ENCODE results near the gene CUTC.
A peak's percentile ranks its signal among the peaks of the same experiment; 100 is the strongest.
"Not testable (repeated sequence)": the region's sequence is repeated elsewhere in the genome, so short reads cannot be mapped to it uniquely, and the experiment has no call there.

CUTC gene

GRCh38 chr10:99740260-99740659, 8.2 kb downstream of the CUTC start:
- DNase-seq (ENCODE audit: insufficient read length, low spot score) (no peak), FAIRE-seq (no peak)
- TF ChIP-seq SPI1 (IDR thresholded peaks at IDR 0.05; ENCODE audit: low read depth, low read length) (no peak), POU2F2 (IDR thresholded peaks at IDR 0.05; ENCODE audit: low read depth, low read length) (no peak)

GRCh38 chr10:99740933-99741559, 9.0 kb downstream of the CUTC start:
- DNase-seq (ENCODE audit: insufficient read length, low spot score) (no peak), FAIRE-seq (peak; percentile 51)
- TF ChIP-seq POLR2A (IDR thresholded peaks at IDR 0.05; ENCODE audit: low read depth, low read length) (no peak), POLR2AphosphoS5 (IDR thresholded peaks at IDR 0.05; ENCODE audit: low read depth, low read length) (no peak), TAF1 (IDR thresholded peaks at IDR 0.05; ENCODE audit: low read depth, low read length) (no peak), PAX5 (IDR thresholded peaks at IDR 0.05; ENCODE audit: insufficient read depth, low read length, severe bottlenecking) (no peak), POU2F2 (IDR thresholded peaks at IDR 0.05; ENCODE audit: low read depth, low read length) (no peak), SPI1 (IDR thresholded peaks at IDR 0.05; ENCODE audit: low read depth, low read length) (no peak)

GRCh38 chr10:99742254-99742653, 10.2 kb downstream of the CUTC start:
- no peak for TF ChIP-seq POLR2A (IDR thresholded peaks at IDR 0.05; ENCODE audit: low read depth, low read length)
- no peak for TF ChIP-seq TAF1 (IDR thresholded peaks at IDR 0.05; ENCODE audit: low read depth, low read length)
- no peak for TF ChIP-seq PAX5 (IDR thresholded peaks at IDR 0.05; ENCODE audit: insufficient read depth, low read length, severe bottlenecking)
- no peak for TF ChIP-seq SPI1 (IDR thresholded peaks at IDR 0.05; ENCODE audit: low read depth, low read length)
- TF ChIP-seq POLR2AphosphoS5 (IDR thresholded peaks at IDR 0.05; ENCODE audit: low read depth, low read length): no peak
- no peak for TF ChIP-seq POU2F2 (IDR thresholded peaks at IDR 0.05; ENCODE audit: low read depth, low read length)
- no peak for FAIRE-seq
- DNase-seq (ENCODE audit: insufficient read length, low spot score): no peak

- DNase-seq (ENCODE audit: insufficient read length, low spot score) (no peak), FAIRE-seq (no peak)
These were observed 10.7 kb downstream of the CUTC start for GRCh38 chr10:99742701-99743100.

DNA sequence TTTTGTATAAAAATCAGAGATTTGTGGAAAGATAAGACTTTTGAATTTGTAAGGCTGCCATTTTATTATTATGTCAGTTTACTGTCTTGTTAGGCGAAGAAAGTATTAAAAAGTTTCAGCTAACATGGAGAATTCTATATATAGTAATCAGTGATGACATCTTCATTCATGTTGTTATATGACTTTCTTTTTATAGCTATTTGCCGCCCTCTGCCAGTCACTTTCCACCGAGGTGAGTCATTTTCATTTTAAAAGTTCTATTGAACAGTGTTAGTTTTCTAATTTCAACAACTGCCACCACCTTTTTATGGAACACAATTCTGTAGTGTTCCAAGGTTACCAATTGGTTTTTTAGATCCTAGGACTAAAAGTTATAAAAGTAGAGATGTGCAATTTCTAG, 11.8 kb downstream of the CUTC start:
- no peak for FAIRE-seq
- no peak for TF ChIP-seq POLR2AphosphoS5 (IDR thresholded peaks at IDR 0.05; ENCODE audit: low read depth, low read length)
- TF ChIP-seq POLR2A (IDR thresholded peaks at IDR 0.05; ENCODE audit: low read depth, low read length): no peak
- no peak for DNase-seq (ENCODE audit: insufficient read length, low spot score)

More at GRCh38 chr10:99742701-99743100, 10.7 kb downstream of the CUTC start:
- TF ChIP-seq PAX5 (IDR thresholded peaks at IDR 0.05; ENCODE audit: insufficient read depth, low read length, severe bottlenecking) (no peak), SPI1 (IDR thresholded peaks at IDR 0.05; ENCODE audit: low read depth, low read length) (no peak), POLR2A (IDR thresholded peaks at IDR 0.05; ENCODE audit: low read depth, low read length) (no peak), POU2F2 (IDR thresholded peaks at IDR 0.05; ENCODE audit: low read depth, low read length) (no peak), TAF1 (IDR thresholded peaks at IDR 0.05; ENCODE audit: low read depth, low read length) (no peak), POLR2AphosphoS5 (IDR thresholded peaks at IDR 0.05; ENCODE audit: low read depth, low read length) (no peak)

- DNase-seq (ENCODE audit: insufficient read length, low spot score); FAIRE-seq: not testable (repeated sequence)
These were observed 14.1 kb downstream of the CUTC start for GRCh38 chr10:99746166-99746565.

DNA sequence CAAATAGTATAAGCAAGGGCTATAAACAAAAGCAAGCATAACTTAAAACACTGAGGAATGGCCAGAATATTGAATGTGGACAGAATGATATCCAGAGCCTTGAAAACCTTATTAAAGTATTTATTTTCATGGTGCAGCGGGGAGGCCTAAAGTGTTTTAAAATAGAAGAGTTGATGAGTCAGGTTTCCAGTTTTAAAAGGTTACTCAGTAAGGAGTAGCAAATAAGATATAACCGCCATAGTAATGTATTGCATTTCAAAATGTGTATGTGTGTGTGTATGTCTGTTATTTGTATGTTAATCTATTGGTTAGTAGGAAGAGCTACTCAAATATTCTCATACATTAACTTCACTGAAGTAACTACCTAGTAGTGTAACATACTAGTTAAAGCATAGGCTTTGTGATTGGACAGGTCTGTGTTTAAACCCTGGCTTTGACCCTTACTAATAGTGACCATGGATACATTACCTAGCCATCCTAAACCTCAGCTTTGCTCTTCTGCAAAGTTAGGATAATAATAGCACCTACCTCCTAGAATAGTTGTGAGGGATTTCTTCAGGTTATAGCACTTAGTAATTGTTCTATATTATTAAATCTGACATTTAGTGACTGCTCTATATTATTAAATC, 16.9 kb downstream of the CUTC start:
- DNase-seq (ENCODE audit: insufficient read length, low spot score) (no peak), FAIRE-seq (no peak)
- TF ChIP-seq POLR2A (IDR thresholded peaks at IDR 0.05; ENCODE audit: low read depth, low read length) (no peak), PAX5 (IDR thresholded peaks at IDR 0.05; ENCODE audit: insufficient read depth, low read length, severe bottlenecking) (no peak), POU2F2 (IDR thresholded peaks at IDR 0.05; ENCODE audit: low read depth, low read length) (no peak), POLR2AphosphoS5 (IDR thresholded peaks at IDR 0.05; ENCODE audit: low read depth, low read length) (no peak), SPI1 (IDR thresholded peaks at IDR 0.05; ENCODE audit: low read depth, low read length) (no peak), TAF1 (IDR thresholded peaks at IDR 0.05; ENCODE audit: low read depth, low read length) (no peak)

- TF ChIP-seq SPI1 (IDR thresholded peaks at IDR 0.05; ENCODE audit: low read depth, low read length) (no peak), POLR2A (IDR thresholded peaks at IDR 0.05; ENCODE audit: low read depth, low read length) (no peak), POU2F2 (IDR thresholded peaks at IDR 0.05; ENCODE audit: low read depth, low read length) (no peak), POLR2AphosphoS5 (IDR thresholded peaks at IDR 0.05; ENCODE audit: low read depth, low read length) (no peak), PAX5 (IDR thresholded peaks at IDR 0.05; ENCODE audit: insufficient read depth, low read length, severe bottlenecking) (no peak), TAF1 (IDR thresholded peaks at IDR 0.05; ENCODE audit: low read depth, low read length) (no peak)
- FAIRE-seq (no peak), DNase-seq (ENCODE audit: insufficient read length, low spot score) (no peak)
These were observed 18.6 kb downstream of the CUTC start for GRCh38 chr10:99750641-99751040.

- no peak for DNase-seq (ENCODE audit: insufficient read length, low spot score)
- TF ChIP-seq TAF1 (IDR thresholded peaks at IDR 0.05; ENCODE audit: low read depth, low read length) (no peak), POLR2AphosphoS5 (IDR thresholded peaks at IDR 0.05; ENCODE audit: low read depth, low read length) (no peak), POU2F2 (IDR thresholded peaks at IDR 0.05; ENCODE audit: low read depth, low read length) (no peak), POLR2A (IDR thresholded peaks at IDR 0.05; ENCODE audit: low read depth, low read length) (no peak)
- no peak for FAIRE-seq
These were observed 22.6 kb downstream of the CUTC start for GRCh38 chr10:99754670-99755069.

DNA sequence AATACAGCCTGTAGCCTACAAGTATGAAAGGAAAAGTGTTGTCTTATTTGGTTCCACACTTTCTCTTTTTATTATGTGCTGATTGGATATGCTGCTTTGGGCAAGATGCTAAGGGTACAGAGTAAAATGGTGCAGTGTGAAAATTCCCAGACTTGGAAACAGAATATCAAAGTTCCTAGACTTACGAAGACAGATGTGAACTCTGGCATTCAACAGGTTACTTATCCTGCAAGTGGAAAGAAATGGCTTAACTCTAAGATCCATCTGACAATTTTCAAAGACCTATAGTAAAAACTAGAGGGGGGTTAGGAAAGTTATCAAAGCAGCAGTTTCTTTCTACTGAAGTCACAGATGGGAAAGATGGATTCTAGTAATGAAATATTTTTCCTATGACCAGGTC, 24.1 kb downstream of the CUTC start:
- TF ChIP-seq POU2F2 (IDR thresholded peaks at IDR 0.05; ENCODE audit: low read depth, low read length) (no peak), PAX5 (IDR thresholded peaks at IDR 0.05; ENCODE audit: insufficient read depth, low read length, severe bottlenecking) (no peak), TAF1 (IDR thresholded peaks at IDR 0.05; ENCODE audit: low read depth, low read length) (no peak), SPI1 (IDR thresholded peaks at IDR 0.05; ENCODE audit: low read depth, low read length) (no peak), POLR2AphosphoS5 (IDR thresholded peaks at IDR 0.05; ENCODE audit: low read depth, low read length) (no peak), POLR2A (IDR thresholded peaks at IDR 0.05; ENCODE audit: low read depth, low read length) (no peak)
- no peak for FAIRE-seq
- no peak for DNase-seq (ENCODE audit: insufficient read length, low spot score)

All from GM12891 (cell line).